ENCODE measurements around the gene STK17B.

The STK17B gene

DNA sequence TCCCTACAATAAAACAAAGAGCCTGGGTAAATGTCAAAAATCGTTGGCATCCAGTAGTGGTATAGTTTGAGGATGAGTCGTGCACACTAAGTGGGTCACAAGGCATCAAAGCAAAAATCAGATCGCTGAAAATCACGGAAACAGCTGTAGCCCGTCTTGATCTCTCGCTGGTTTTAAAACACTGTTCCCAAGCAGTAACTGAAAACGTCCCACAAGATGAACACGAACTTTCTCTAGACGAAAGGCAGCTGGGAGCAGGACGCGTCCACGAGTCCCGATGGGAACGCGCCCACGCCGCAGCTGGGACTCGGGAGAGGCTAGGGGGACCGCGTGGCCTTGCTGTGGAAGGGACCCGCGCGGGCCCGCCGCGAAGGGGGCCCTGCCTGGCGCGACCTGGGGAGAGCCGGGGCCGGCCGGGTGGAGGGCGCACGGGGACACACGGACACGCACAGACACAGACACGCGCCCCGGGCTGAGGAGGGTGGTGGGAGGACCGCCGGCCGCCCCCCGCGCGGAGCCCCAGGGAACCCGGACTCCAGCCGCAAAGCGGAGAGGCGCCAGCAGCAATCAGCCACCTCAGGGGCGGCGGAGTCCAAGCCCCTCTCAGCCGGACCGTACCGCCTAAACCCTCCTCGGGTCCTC, 651 bp downstream of the STK17B start:
- Histone ChIP-seq H3K4me1 (ENCODE audit: control insufficient read depth, insufficient read depth, low read length) (peaks cover 14% of the 10 kb centered on the region), H3K9ac (ENCODE audit: low read length in 2 of 2) (peak overlapping the region; percentile 58 to 77), H3K9me3 (ENCODE audit: control insufficient read depth in 2 of 2, low read length in 2 of 2) (no peaks in the 10 kb centered on the region), H3K36me3 (ENCODE audit: control insufficient read depth in 2 of 2, insufficient read depth in 2 of 2, low read length in 2 of 2) (no peaks in the 10 kb centered on the region), H3K27ac (ENCODE audit: low read length) (peak overlapping the region; percentile 46), H3K4me3 (ENCODE audit: low read length in 2 of 2) (peak overlapping the region; percentile 87 to 90), H3K27me3 (ENCODE audit: control insufficient read depth in 1 of 2, insufficient read depth in 2 of 2, low read length in 2 of 2) (no peaks in the 10 kb centered on the region)

GRCh38 chr2:196170213-196170605, 1.2 kb downstream of the STK17B start:
- no peaks in the 10 kb centered on the region for H3K27me3 ChIP-seq (ENCODE audit: control insufficient read depth in 1 of 2, insufficient read depth in 2 of 2, low read length in 2 of 2)
- H3K4me3 ChIP-seq (ENCODE audit: low read length in 2 of 2) = peak overlapping the region; percentile 87 to 90
- no peaks in the 10 kb centered on the region for H3K9me3 ChIP-seq (ENCODE audit: control insufficient read depth in 2 of 2, low read length in 2 of 2)
- no peaks in the 10 kb centered on the region for H3K36me3 ChIP-seq (ENCODE audit: control insufficient read depth in 2 of 2, insufficient read depth in 2 of 2, low read length in 2 of 2)
- H3K4me1 ChIP-seq (ENCODE audit: control insufficient read depth, insufficient read depth, low read length) = peaks cover 14% of the 10 kb centered on the region
- H3K27ac ChIP-seq (ENCODE audit: low read length) = peak overlapping the region; percentile 6
- H3K9ac ChIP-seq (ENCODE audit: low read length in 2 of 2) = peak overlapping the region; percentile 58 to 77

- Histone ChIP-seq H3K27ac (ENCODE audit: low read length) (no peak overlapping the region), H3K4me3 (ENCODE audit: low read length in 2 of 2) (no peak overlapping the region), H3K36me3 (ENCODE audit: control insufficient read depth in 2 of 2, insufficient read depth in 2 of 2, low read length in 2 of 2) (no peaks in the 10 kb centered on the region), H3K27me3 (ENCODE audit: control insufficient read depth in 1 of 2, insufficient read depth in 2 of 2, low read length in 2 of 2) (no peaks in the 10 kb centered on the region), H3K4me1 (ENCODE audit: control insufficient read depth, insufficient read depth, low read length) (peaks cover 14% of the 10 kb centered on the region), H3K9ac (ENCODE audit: low read length in 2 of 2) (no peak overlapping the region), H3K9me3 (ENCODE audit: control insufficient read depth in 2 of 2, low read length in 2 of 2) (no peaks in the 10 kb centered on the region)
These were observed 1.9 kb downstream of the STK17B start for GRCh38 chr2:196169516-196169915.

- Histone ChIP-seq H3K27me3 (ENCODE audit: control insufficient read depth in 1 of 2, insufficient read depth in 2 of 2, low read length in 2 of 2) (no peaks in the 10 kb centered on the region), H3K4me1 (ENCODE audit: control insufficient read depth, insufficient read depth, low read length) (peaks cover 14% of the 10 kb centered on the region), H3K36me3 (ENCODE audit: control insufficient read depth in 2 of 2, insufficient read depth in 2 of 2, low read length in 2 of 2) (no peaks in the 10 kb centered on the region), H3K9me3 (ENCODE audit: control insufficient read depth in 2 of 2, low read length in 2 of 2) (no peaks in the 10 kb centered on the region), H3K27ac (ENCODE audit: low read length) (no peak overlapping the region), H3K4me3 (ENCODE audit: low read length in 2 of 2) (no peak overlapping the region), H3K9ac (ENCODE audit: low read length in 2 of 2) (no peak overlapping the region)
These were observed 3.2 kb downstream of the STK17B start for GRCh38 chr2:196168181-196168580.

- Histone ChIP-seq H3K4me3 (ENCODE audit: low read length in 2 of 2) (no peak overlapping the region), H3K27ac (ENCODE audit: low read length) (no peak overlapping the region), H3K9ac (ENCODE audit: low read length in 2 of 2) (no peak overlapping the region), H3K4me1 (ENCODE audit: control insufficient read depth, insufficient read depth, low read length) (peaks cover 14% of the 10 kb centered on the region), H3K27me3 (ENCODE audit: control insufficient read depth in 1 of 2, insufficient read depth in 2 of 2, low read length in 2 of 2) (no peaks in the 10 kb centered on the region), H3K9me3 (ENCODE audit: control insufficient read depth in 2 of 2, low read length in 2 of 2) (no peaks in the 10 kb centered on the region), H3K36me3 (ENCODE audit: control insufficient read depth in 2 of 2, insufficient read depth in 2 of 2, low read length in 2 of 2) (no peaks in the 10 kb centered on the region)
These were observed 3.7 kb downstream of the STK17B start for GRCh38 chr2:196167666-196168065.

GRCh38 chr2:196166876-196167275, 4.5 kb downstream of the STK17B start:
- H3K9ac ChIP-seq (ENCODE audit: low read length in 2 of 2) = no peak overlapping the region
- no peak overlapping the region for H3K4me3 ChIP-seq (ENCODE audit: low read length in 2 of 2)
- H3K36me3 ChIP-seq (ENCODE audit: control insufficient read depth in 2 of 2, insufficient read depth in 2 of 2, low read length in 2 of 2) = peaks cover 0 to 4% of the 10 kb centered on the region in 2 donors
- H3K9me3 ChIP-seq (ENCODE audit: control insufficient read depth in 2 of 2, low read length in 2 of 2) = no peaks in the 10 kb centered on the region
- H3K27ac ChIP-seq (ENCODE audit: low read length) = no peak overlapping the region
- H3K27me3 ChIP-seq (ENCODE audit: control insufficient read depth in 1 of 2, insufficient read depth in 2 of 2, low read length in 2 of 2) = no peaks in the 10 kb centered on the region
- H3K4me1 ChIP-seq (ENCODE audit: control insufficient read depth, insufficient read depth, low read length) = peaks cover 14% of the 10 kb centered on the region

DNA sequence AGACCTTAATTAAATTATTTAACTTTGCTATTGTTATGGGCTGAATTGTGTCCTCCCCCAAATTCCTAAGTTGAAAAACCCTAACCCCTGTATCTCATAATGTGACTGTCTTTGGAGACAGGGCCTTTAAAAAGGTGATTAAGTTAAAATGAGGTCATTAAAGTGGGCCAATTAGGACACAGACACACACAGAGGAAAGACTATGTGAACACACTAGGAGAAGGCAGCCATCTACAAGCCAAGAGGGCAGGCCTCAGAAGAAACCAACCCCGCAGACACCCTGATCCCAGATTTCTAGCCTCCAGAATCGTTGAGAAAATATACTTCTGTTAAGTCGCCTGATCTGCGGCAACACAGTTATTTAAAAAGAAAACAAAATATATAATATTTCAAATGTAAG, 6.4 kb downstream of the STK17B start:
- H3K9ac ChIP-seq (ENCODE audit: low read length in 2 of 2) = no peak overlapping the region
- H3K9me3 ChIP-seq (ENCODE audit: control insufficient read depth in 2 of 2, low read length in 2 of 2) = no peaks in the 10 kb centered on the region
- no peaks in the 10 kb centered on the region for H3K27me3 ChIP-seq (ENCODE audit: control insufficient read depth in 1 of 2, insufficient read depth in 2 of 2, low read length in 2 of 2)
- H3K4me1 ChIP-seq (ENCODE audit: control insufficient read depth, insufficient read depth, low read length) = peaks cover 2% of the 10 kb centered on the region
- H3K27ac ChIP-seq (ENCODE audit: low read length) = no peak overlapping the region
- no peak overlapping the region for H3K4me3 ChIP-seq (ENCODE audit: low read length in 2 of 2)
- H3K36me3 ChIP-seq (ENCODE audit: control insufficient read depth in 2 of 2, insufficient read depth in 2 of 2, low read length in 2 of 2) = peaks cover 0 to 4% of the 10 kb centered on the region in 2 donors

DNA sequence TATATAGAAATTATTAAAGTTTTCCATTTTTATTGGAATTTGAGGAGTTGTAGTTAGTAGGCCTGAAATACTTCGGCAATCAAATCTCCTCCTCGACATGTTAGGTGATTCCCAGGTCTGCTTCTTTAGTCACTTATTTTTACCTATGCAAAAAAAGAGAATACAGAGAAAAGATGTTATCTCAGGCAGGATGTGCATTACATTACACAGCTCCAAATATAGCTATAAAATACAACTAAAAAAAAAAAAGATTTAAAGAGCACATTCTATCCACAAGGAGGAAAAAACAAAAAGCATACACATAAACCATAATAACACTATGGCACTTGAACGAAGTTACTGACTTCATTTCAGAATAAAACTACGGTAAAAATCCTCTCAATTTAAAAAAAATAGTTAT, 8.1 kb downstream of the STK17B start:
- no peak overlapping the region for H3K27ac ChIP-seq (ENCODE audit: low read length)
- H3K27me3 ChIP-seq (ENCODE audit: control insufficient read depth in 1 of 2, insufficient read depth in 2 of 2, low read length in 2 of 2) = no peaks in the 10 kb centered on the region
- no peak overlapping the region for H3K9ac ChIP-seq (ENCODE audit: low read length in 2 of 2)
- no peaks in the 10 kb centered on the region for H3K9me3 ChIP-seq (ENCODE audit: control insufficient read depth in 2 of 2, low read length in 2 of 2)
- H3K4me1 ChIP-seq (ENCODE audit: control insufficient read depth, insufficient read depth, low read length) = no peaks in the 10 kb centered on the region
- H3K36me3 ChIP-seq (ENCODE audit: control insufficient read depth in 2 of 2, insufficient read depth in 2 of 2, low read length in 2 of 2) = peaks cover 0 to 4% of the 10 kb centered on the region in 2 donors
- H3K4me3 ChIP-seq (ENCODE audit: low read length in 2 of 2) = no peak overlapping the region

GRCh38 chr2:196162586-196163175, 8.7 kb downstream of the STK17B start:
- Histone ChIP-seq H3K27ac (ENCODE audit: low read length) (no peak overlapping the region), H3K36me3 (ENCODE audit: control insufficient read depth in 2 of 2, insufficient read depth in 2 of 2, low read length in 2 of 2) (peaks cover 0 to 4% of the 10 kb centered on the region in 2 donors), H3K9me3 (ENCODE audit: control insufficient read depth in 2 of 2, low read length in 2 of 2) (no peaks in the 10 kb centered on the region), H3K4me1 (ENCODE audit: control insufficient read depth, insufficient read depth, low read length) (no peaks in the 10 kb centered on the region), H3K9ac (ENCODE audit: low read length in 2 of 2) (no peak overlapping the region), H3K4me3 (ENCODE audit: low read length in 2 of 2) (no peak overlapping the region), H3K27me3 (ENCODE audit: control insufficient read depth in 1 of 2, insufficient read depth in 2 of 2, low read length in 2 of 2) (no peaks in the 10 kb centered on the region)

- Histone ChIP-seq H3K9me3 (ENCODE audit: control insufficient read depth in 2 of 2, low read length in 2 of 2) (no peaks in the 10 kb centered on the region), H3K27ac (ENCODE audit: low read length) (no peak overlapping the region), H3K27me3 (ENCODE audit: control insufficient read depth in 1 of 2, insufficient read depth in 2 of 2, low read length in 2 of 2) (no peaks in the 10 kb centered on the region), H3K9ac (ENCODE audit: low read length in 2 of 2) (no peak overlapping the region), H3K36me3 (ENCODE audit: control insufficient read depth in 2 of 2, insufficient read depth in 2 of 2, low read length in 2 of 2) (peaks cover 0 to 4% of the 10 kb centered on the region in 2 donors), H3K4me1 (ENCODE audit: control insufficient read depth, insufficient read depth, low read length) (no peaks in the 10 kb centered on the region), H3K4me3 (ENCODE audit: low read length in 2 of 2) (no peak overlapping the region)
These were observed 10.4 kb downstream of the STK17B start for GRCh38 chr2:196160946-196161345.

GRCh38 chr2:196160101-196160500, 11.3 kb downstream of the STK17B start:
- no peak overlapping the region for H3K9ac ChIP-seq (ENCODE audit: low read length in 2 of 2)
- H3K27me3 ChIP-seq (ENCODE audit: control insufficient read depth in 1 of 2, insufficient read depth in 2 of 2, low read length in 2 of 2) = no peaks in the 10 kb centered on the region
- H3K4me1 ChIP-seq (ENCODE audit: control insufficient read depth, insufficient read depth, low read length) = no peaks in the 10 kb centered on the region
- no peak overlapping the region for H3K4me3 ChIP-seq (ENCODE audit: low read length in 2 of 2)
- no peaks in the 10 kb centered on the region for H3K9me3 ChIP-seq (ENCODE audit: control insufficient read depth in 2 of 2, low read length in 2 of 2)
- H3K27ac ChIP-seq (ENCODE audit: low read length) = no peak overlapping the region
- peaks cover 0 to 4% of the 10 kb centered on the region in 2 donors for H3K36me3 ChIP-seq (ENCODE audit: control insufficient read depth in 2 of 2, insufficient read depth in 2 of 2, low read length in 2 of 2)
